NCI-H1048 (cell line): ENCODE results near the gene MKNK2.

Source experiments
- DNase-seq: peaks from one replicate; lab custom pipeline; 2025; lab: John Stamatoyannopoulos, UW

Gene MKNK2

GRCh38 chr19:2057484-2058469, 6.7 kb upstream of the MKNK2 start:
- no peak for DNase-seq

- DNase-seq, result no peak
These were observed 5.8 kb upstream of the MKNK2 start for GRCh38 chr19:2056837-2057192.

GRCh38 chr19:2055931-2056836, 5.1 kb upstream of the MKNK2 start:
- no peak for DNase-seq

- no peak for DNase-seq
These were observed 3.7 kb upstream of the MKNK2 start for GRCh38 chr19:2054763-2055162.

- DNase-seq, result no peak
These were observed 2.8 kb upstream of the MKNK2 start for GRCh38 chr19:2053601-2054389.

GRCh38 chr19:2051773-2052704, 995 bp upstream of the MKNK2 start:
- no peak for DNase-seq

- no peak for DNase-seq
These were observed 574 bp downstream of the MKNK2 start for GRCh38 chr19:2050349-2050990.

- DNase-seq, result no peak
These were observed 1.2 kb downstream of the MKNK2 start for GRCh38 chr19:2049741-2050348.

- no peak for DNase-seq
These were observed 1.9 kb downstream of the MKNK2 start for GRCh38 chr19:2048959-2049740.

- no peak for DNase-seq
These were observed 2.7 kb downstream of the MKNK2 start for GRCh38 chr19:2048104-2048958.

- DNase-seq, result no peak
These were observed 3.5 kb downstream of the MKNK2 start for GRCh38 chr19:2047449-2048103.

GRCh38 chr19:2047076-2047448, 4.0 kb downstream of the MKNK2 start:
- DNase-seq, result no peak

- no peak for DNase-seq
These were observed 4.8 kb downstream of the MKNK2 start for GRCh38 chr19:2046046-2046907.

GRCh38 chr19:2045501-2046045, 5.5 kb downstream of the MKNK2 start:
- no peak for DNase-seq

GRCh38 chr19:2044709-2045500, 6.1 kb downstream of the MKNK2 start:
- DNase-seq, result no peak
